HG02884 (cell line): Measurements from ENCODE around the gene ATRN.

Experiments
- ATAC-seq: cut with Tn5 transposase; IDR thresholded peaks from one replicate; pipeline ENCODE4 v1.9.1; 2021; ENCODE audit warnings: mild to moderate bottlenecking, moderate library complexity; ENCODE audit not compliant: unreplicated experiment

Gene ATRN

GRCh38 chr20:3616250-3616649 is 145.4 kb downstream of the ATRN start:
- ATAC-seq: no peak

GRCh38 chr20:3621111-3621510 is 150.3 kb downstream of the ATRN start:
- ATAC-seq: no peak

DNA sequence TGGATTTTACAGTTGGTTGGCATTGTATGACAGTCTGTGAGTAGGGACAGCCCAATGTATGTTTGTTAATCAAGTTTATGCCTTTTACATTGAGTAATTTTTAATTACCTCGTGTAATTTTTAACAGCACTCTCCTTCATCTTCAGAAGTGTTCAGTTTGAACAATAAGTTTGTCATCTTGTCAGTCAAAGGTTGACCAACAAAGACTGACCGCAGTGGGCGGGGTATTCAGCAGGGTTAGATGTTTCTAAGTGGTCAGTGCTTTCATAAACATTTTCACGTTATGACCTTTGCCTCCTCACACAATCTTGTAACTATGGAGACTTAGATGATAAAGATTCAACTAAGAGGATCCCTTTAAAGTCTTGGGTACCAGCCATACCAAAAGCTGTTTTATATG is 151.6 kb downstream of the ATRN start:
- no peak for ATAC-seq

DNA sequence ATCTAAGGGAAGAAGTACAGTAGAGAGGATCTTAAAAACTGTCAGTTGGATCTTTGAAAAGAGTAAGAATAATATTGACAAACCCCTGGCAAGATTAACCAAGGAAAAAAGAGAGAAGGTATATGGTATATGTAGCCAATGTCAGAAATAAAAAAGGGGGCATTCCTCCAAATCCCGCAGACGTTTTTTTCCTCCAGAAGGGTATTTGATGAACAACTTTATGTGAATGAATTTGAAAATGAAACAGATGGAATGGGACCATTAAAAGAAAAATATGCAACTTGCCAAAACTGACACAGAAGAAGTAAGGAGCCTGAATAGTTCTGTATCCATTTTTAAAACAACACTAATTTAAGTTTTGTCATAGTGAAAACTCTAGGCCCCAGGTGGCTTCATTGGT is 156.7 kb downstream of the ATRN start:
- no peak for ATAC-seq

DNA sequence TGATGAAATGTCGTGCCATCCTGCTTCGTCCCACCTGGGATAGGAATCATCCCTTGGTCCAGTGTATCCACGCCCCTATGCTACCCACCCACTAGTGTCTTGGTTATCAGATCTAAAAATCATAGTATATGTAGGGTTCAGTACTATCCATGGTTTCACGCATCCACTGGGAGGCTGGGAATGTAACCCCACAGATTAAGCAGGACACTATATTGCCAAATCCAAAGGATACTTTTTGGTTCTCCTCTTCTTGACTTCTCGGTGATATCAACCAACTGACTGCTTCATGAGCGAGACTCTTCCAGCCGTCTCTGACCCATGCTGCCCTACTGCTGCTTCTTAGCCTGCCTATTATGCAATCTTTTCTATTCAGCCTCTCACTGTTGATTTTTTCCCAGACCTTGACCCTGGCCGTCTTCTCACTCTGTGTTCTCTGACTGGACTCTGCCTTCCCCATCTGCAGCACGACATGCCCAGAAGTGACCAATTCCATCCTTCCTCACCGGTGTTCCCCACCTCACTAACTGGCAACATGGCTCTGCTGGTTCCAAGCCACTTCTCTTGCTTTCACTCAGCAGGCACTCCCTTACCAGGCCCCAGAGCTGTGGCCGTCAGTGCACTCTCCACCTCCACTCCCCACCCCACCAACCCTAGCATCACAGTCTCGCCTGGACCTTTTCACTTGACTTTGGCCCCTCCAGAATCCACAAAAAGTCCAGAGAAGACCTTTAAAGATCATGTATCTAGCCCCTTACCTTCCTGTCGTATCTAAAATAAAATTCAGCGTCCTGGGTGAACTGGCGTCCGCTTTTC is 157.9 kb downstream of the ATRN start:
- no peak for ATAC-seq

- ATAC-seq: no peak
These were observed 159.1 kb downstream of the ATRN start for GRCh38 chr20:3629893-3630292.

GRCh38 chr20:3630429-3630828 is 159.6 kb downstream of the ATRN start:
- ATAC-seq: no peak

DNA sequence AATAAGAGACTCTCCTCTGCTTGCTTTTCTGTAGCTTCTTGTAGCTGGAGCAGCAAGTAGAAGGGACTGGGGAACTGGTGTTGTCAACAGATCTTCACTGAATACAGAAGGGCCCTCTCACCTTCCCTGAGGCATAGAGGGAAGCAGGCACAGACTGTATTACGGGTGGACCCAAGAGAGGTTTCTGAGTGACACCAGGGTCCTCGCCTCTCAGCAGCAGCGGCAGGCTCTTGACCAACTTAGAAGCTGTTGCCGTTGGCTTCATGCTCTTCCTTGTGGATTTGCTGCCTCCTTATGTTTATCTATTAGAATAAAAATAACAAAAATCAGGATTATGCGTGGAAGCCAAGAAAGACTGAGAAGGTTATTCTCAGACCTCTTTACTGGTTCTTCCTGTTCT is 160.7 kb downstream of the ATRN start:
- no peak for ATAC-seq

- ATAC-seq: no peak
These were observed 161.6 kb downstream of the ATRN start for GRCh38 chr20:3632311-3633004.

- no peak for ATAC-seq
These were observed 163.2 kb downstream of the ATRN start for GRCh38 chr20:3633913-3634478.

GRCh38 chr20:3635346-3635745 is 164.5 kb downstream of the ATRN start:
- no peak for ATAC-seq

DNA sequence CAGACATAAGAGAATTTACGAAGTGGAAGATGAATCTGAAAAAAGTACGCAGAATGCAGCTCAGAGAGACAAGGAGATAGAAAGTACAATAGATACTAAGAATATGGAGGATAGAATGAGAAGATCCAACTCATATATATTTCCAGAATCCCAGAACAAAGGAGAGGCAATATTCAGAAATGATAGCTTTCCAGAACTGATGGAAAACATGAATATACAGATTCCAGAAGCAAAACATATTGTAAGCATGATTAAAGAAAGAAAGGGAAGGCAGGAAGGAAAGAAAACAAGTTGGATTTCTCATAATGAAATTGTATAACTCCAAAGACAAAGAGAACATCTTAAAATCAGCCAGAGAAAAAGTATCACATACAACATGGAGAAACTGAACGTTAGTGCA is 169.4 kb downstream of the ATRN start:
- ATAC-seq: no peak

GRCh38 chr20:3645309-3646066 is 174.7 kb downstream of the ATRN start:
- no peak for ATAC-seq

- ATAC-seq: no peak
These were observed 175.2 kb downstream of the ATRN start for GRCh38 chr20:3646067-3646440.

DNA sequence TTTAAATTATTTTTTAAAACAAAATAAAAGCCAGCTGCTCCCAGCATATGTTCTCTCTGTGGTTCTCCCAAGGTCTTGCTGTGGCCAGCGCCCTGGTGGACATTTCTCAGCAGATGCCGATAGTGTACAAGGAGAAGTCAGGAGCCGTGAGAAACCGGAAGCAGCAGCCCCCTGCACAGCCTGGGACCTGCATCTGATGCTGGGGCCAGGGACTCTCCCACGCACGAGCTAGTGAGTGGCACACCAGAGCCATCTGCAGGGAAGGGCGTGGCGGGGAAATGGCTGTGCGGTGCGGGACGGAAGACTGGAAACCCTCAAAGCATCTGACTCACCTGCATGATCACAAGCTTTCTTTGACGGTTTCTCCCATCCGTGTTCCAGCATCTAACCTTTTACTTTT is 175.8 kb downstream of the ATRN start:
- no peak for ATAC-seq

DNA sequence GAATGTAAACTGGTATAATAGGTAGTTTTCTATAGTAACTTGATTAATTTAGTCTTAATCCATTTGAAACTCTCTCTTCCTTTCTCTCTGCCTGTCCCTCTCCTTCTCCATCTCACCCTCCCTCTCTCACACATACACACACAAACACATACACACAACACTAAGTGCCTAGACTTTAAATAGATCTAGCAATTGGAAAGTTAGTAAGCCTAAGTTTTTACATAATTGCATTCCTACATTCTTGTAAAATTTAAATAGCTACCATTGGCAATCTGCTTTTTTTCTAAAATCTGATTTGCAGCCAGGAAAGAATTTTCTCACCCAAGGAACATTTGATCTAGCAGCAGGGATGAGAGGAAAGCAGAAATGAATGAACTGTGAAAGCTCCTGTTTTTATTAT is 176.7 kb downstream of the ATRN start:
- ATAC-seq: no peak

DNA sequence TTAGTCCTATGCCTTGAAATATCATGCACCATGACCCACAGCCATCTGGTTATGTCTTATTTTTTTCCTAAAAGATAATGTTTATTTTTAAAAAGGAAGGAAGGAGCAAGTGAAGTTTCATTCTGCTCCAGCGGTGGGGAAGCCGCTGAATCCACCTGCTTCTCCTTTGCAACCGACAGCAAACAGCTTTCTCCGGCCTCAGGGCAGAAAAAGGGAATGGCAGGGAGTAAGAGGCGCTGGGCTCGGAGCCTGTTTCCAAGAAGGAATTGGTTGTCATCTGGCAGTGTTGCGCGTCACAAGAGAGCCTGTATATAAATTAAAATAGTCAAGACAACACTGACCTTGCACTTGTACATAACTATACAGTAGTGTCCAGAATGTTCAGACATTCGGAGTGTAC is 178.1 kb downstream of the ATRN start:
- ATAC-seq: no peak

DNA sequence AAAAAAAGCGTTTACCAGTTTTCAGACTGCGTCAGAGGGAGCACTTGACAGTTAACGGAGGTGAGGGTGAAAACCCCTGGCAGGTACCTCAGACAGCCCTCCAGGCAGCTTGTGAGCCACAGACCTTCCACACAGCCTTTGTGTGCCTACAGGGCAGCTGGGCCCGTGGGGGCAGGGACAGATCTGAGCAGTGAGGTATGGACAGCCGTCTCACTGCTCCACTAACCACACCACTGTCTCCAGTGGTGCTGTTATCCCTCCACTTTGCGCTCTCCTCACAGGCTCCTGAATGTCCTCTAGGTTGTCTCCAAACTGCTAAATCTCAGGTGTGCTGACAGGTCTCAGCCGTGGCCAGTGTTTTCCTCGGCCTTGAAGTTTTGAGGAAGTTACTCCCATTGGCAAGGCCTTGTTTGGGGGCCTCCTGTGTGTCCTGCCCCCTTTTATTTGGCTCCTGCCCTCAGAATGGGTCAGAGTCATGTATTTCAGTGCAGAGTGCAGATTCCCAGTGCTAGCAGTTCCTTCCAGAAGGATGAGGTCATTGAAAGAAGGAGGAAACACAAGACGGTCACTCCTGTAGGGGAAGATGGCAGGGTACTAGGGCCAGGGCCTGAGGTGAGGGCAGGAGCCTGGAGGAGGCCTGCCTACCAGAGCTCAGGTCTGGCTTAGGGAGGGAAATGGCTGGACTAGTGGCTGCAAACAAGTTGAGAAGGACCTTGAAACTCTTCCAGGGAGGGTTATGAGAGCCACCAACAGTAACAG is 180.6 kb downstream of the ATRN start:
- no peak for ATAC-seq

- ATAC-seq: no peak
These were observed 181.4 kb downstream of the ATRN start for GRCh38 chr20:3652221-3652620.

- ATAC-seq: no peak
These were observed 182.1 kb downstream of the ATRN start for GRCh38 chr20:3652676-3653596.
